WTC11 (cell line): ENCODE results near the gene BLOC1S1. TPM values are rescaled to one million over a fixed set of nuclear protein-coding genes. Genes with fewer than 3 reads are reported as not detected.

Experiments used
- ATAC-seq: fragments of 200-7000 bp; cut with Tn5 transposase; 2 replicates; pipeline ENCODE4 v1.10.0; 2021; ENCODE audit warnings: mild to moderate bottlenecking, moderate library complexity
- CTCF ChIA-PET: fragments of 300-600 bp; sonication (Branson Sonifier 250); formaldehyde crosslinking; loops from one replicate; lab custom pipeline; 2021; ENCODE audit warnings: antibody characterized with exemption; lab: Charles Lee
- POLR2A ChIA-PET: fragments of 350-600 bp; sonication (Branson Sonifier 250); formaldehyde crosslinking; loops from one replicate; lab custom pipeline; 2021; ENCODE audit warnings: antibody characterized with exemption; lab: Charles Lee
- DNase-seq: peaks from one replicate; pipeline ENCODE4 v3.0.0; 2021; ENCODE audit warnings: low spot score
- H3K27ac Mint-ChIP-seq: 2 replicates; pipeline ENCODE4 v1.8.0; 2021; ENCODE audit warnings: mixed read lengths
- H3K27me3 Mint-ChIP-seq: 2 replicates; pipeline ENCODE4 v1.8.0; 2021; ENCODE audit warnings: low read depth, mild to moderate bottlenecking, moderate library complexity, mixed read lengths
- H3K36me3 Mint-ChIP-seq: 2 replicates; pipeline ENCODE4 v1.8.0; 2021; ENCODE audit warnings: mixed read lengths
- H3K4me1 Mint-ChIP-seq: 2 replicates; pipeline ENCODE4 v1.8.0; 2022; ENCODE audit warnings: mixed read lengths
- H3K4me3 Mint-ChIP-seq: 2 replicates; pipeline ENCODE4 v1.8.0; 2021; ENCODE audit warnings: mild to moderate bottlenecking, moderate library complexity, mixed read lengths
- H3K9me3 Mint-ChIP-seq: 2 replicates; pipeline ENCODE4 v1.8.0; 2021; ENCODE audit warnings: mixed read lengths
- CREB1 ChIP-seq: sonication (generic); formaldehyde crosslinking; IDR thresholded peaks from 2 replicates; pipeline ENCODE4 v1.8.0; 2023; ENCODE audit warnings: mild to moderate bottlenecking, missing genetic modification reagents
- E2F4 ChIP-seq: sonication (generic); formaldehyde crosslinking; IDR thresholded peaks from 2 replicates; pipeline ENCODE4 v1.8.1; 2022; ENCODE audit warnings: low read depth, mild to moderate bottlenecking, moderate library complexity, missing genetic modification reagents, borderline replicate concordance
- EMX1 ChIP-seq: fragments of 250-450 bp; sonication (Bioruptor Pico); IDR thresholded peaks from 2 replicates; pipeline ENCODE4 v1.8.0; 2021; ENCODE audit warnings: mild to moderate bottlenecking
- ERG ChIP-seq: fragments of 250-450 bp; sonication (Bioruptor Pico); IDR thresholded peaks from 2 replicates; pipeline ENCODE4 v1.8.0; 2021; ENCODE audit warnings: mild to moderate bottlenecking
- ETV6 ChIP-seq: sonication (generic); formaldehyde crosslinking; IDR thresholded peaks from 2 replicates; pipeline ENCODE4 v1.8.1; 2022; ENCODE audit warnings: mild to moderate bottlenecking, missing genetic modification reagents
- FOXJ3 ChIP-seq: sonication (generic); formaldehyde crosslinking; IDR thresholded peaks from 2 replicates; pipeline ENCODE4 v1.9.0; 2021; ENCODE audit warnings: missing genetic modification reagents, mild to moderate bottlenecking, borderline replicate concordance
- GRHL2 ChIP-seq: fragments of 250-450 bp; sonication (Bioruptor Pico); IDR thresholded peaks from 2 replicates; pipeline ENCODE4 v1.8.0; 2022; ENCODE audit warnings: mild to moderate bottlenecking, moderate library complexity; ENCODE audit not compliant: insufficient replicate concordance, severe bottlenecking
- JUN ChIP-seq: sonication (generic); formaldehyde crosslinking; IDR thresholded peaks from 2 replicates; pipeline ENCODE4 v1.8.0; 2023; ENCODE audit warnings: mild to moderate bottlenecking, missing genetic modification reagents
- MYBL2 ChIP-seq: sonication (generic); formaldehyde crosslinking; IDR thresholded peaks from 2 replicates; pipeline ENCODE4 v1.8.1; 2023; ENCODE audit warnings: mild to moderate bottlenecking, moderate library complexity, missing genetic modification reagents
- NFATC4 ChIP-seq: fragments of 250-450 bp; sonication (Bioruptor Pico); IDR thresholded peaks from 2 replicates; pipeline ENCODE4 v1.9.0; 2021; ENCODE audit warnings: mild to moderate bottlenecking
- NFYB ChIP-seq: sonication (generic); formaldehyde crosslinking; conservative IDR thresholded peaks from 2 replicates; pipeline ENCODE4 v1.8.0; 2022; ENCODE audit warnings: low read depth, missing genetic modification reagents
- PRDM15 ChIP-seq: sonication (generic); formaldehyde crosslinking; IDR thresholded peaks from 2 replicates; pipeline ENCODE4 v1.8.0; 2022; ENCODE audit warnings: missing genetic modification reagents
- RELA ChIP-seq: sonication (generic); formaldehyde crosslinking; IDR thresholded peaks from 2 replicates; pipeline ENCODE4 v1.8.1; 2022; ENCODE audit warnings: missing genetic modification reagents, mild to moderate bottlenecking, borderline replicate concordance
- SP1 ChIP-seq: sonication (generic); formaldehyde crosslinking; conservative IDR thresholded peaks from 2 replicates; pipeline ENCODE4 v1.8.1; 2022; ENCODE audit warnings: missing genetic modification reagents
- STAT6 ChIP-seq: sonication (generic); formaldehyde crosslinking; conservative IDR thresholded peaks from 2 replicates; pipeline ENCODE4 v1.8.1; 2023; ENCODE audit warnings: mild to moderate bottlenecking, low read depth, missing genetic modification reagents, moderate library complexity
- TCF7 ChIP-seq: sonication (generic); formaldehyde crosslinking; IDR thresholded peaks from 2 replicates; pipeline ENCODE4 v1.8.0; 2022; ENCODE audit warnings: mild to moderate bottlenecking, low read depth, missing genetic modification reagents, moderate library complexity
- ZNF219 ChIP-seq: sonication (generic); formaldehyde crosslinking; IDR thresholded peaks from 2 replicates; pipeline ENCODE4 v1.8.0; 2023; ENCODE audit warnings: missing genetic modification reagents, mild to moderate bottlenecking, borderline replicate concordance
- ZNF232 ChIP-seq: sonication (generic); formaldehyde crosslinking; IDR thresholded peaks from 2 replicates; pipeline ENCODE4 v1.8.0; 2022; ENCODE audit warnings: mild to moderate bottlenecking, missing genetic modification reagents
- ZNF317 ChIP-seq: sonication (generic); formaldehyde crosslinking; IDR thresholded peaks from 2 replicates; pipeline ENCODE4 v1.8.1; 2023; ENCODE audit warnings: low read depth, mild to moderate bottlenecking, moderate library complexity, missing genetic modification reagents, borderline replicate concordance
- ZNF416 ChIP-seq: fragments of 250-450 bp; sonication (Bioruptor Pico); IDR thresholded peaks from 2 replicates; pipeline ENCODE4 v1.9.0; 2021; ENCODE audit warnings: mild to moderate bottlenecking, inconsistent platforms
- ZNF423 ChIP-seq: fragments of 250-450 bp; sonication (Bioruptor Pico); IDR thresholded peaks from 2 replicates; pipeline ENCODE4 v2.1.2; 2022; ENCODE audit warnings: mild to moderate bottlenecking, moderate library complexity
- total RNA-seq: library from RNA; stranded (reverse); gene quantifications from 3 replicates; pipeline ENCODE4 v1.2.3, GENCODE V29; 2021

Gene BLOC1S1
- total RNA-seq, 1 experiment from 2014 or later = 81.9 TPM

GRCh38 chr12:55715833-55716581 lies at the start of gene BLOC1S1 (continued):
- TF ChIP-seq PRDM15 = no peak
- TF ChIP-seq NFYB (CRISPR knock-in tag) = no peak
- TF ChIP-seq GRHL2 (CRISPR knock-in tag) = no peak
- TF ChIP-seq ETV6 (CRISPR knock-in tag) = 0 out of 2 replicates have a peak, but pooled peaks have one; percentile 44
- TF ChIP-seq SP1 = peak; percentile 96
- no peak for TF ChIP-seq ZNF423 (CRISPR knock-in tag)
- TF ChIP-seq TCF7 (CRISPR knock-in tag) = no peak
- no peak for TF ChIP-seq RELA (CRISPR knock-in tag)
- no peak for TF ChIP-seq ZNF317 (CRISPR knock-in tag)
- TF ChIP-seq EMX1 (CRISPR knock-in tag) = no peak
- TF ChIP-seq FOXJ3 (CRISPR knock-in tag) = no peak
- TF ChIP-seq STAT6 (CRISPR knock-in tag) = no peak
- no peak for TF ChIP-seq CREB1 (CRISPR knock-in tag)
- peak; percentile 64; the same call in 1 of the 2 replicates for TF ChIP-seq MYBL2
- peak; percentile 47; the same call in 1 of the 2 replicates for TF ChIP-seq E2F4 (CRISPR knock-in tag)
- no peak for TF ChIP-seq ERG
- TF ChIP-seq, all 79 proteins: peak for 18

- no peak for DNase-seq
- TF ChIP-seq FOXJ3 (CRISPR knock-in tag) = no peak
- TF ChIP-seq ZNF416 (CRISPR knock-in tag) = no peak
- no peak for TF ChIP-seq ZNF219 (CRISPR knock-in tag)
- no peak for TF ChIP-seq NFATC4
- TF ChIP-seq JUN (CRISPR knock-in tag) = no peak
- no peak for TF ChIP-seq ZNF232
- TF ChIP-seq, all 79 proteins: peak for 0
- Mint-ChIP-seq H3K27ac (no peak overlapping the region), H3K4me1 (no peaks in the 10 kb centered on the region), H3K9me3 (no peaks in the 10 kb centered on the region), H3K4me3 (no peak overlapping the region), H3K27me3 (no peaks in the 10 kb centered on the region), H3K36me3 (no peaks in the 10 kb centered on the region)
- ChIA-PET POLR2A (no interaction called here), CTCF (interaction anchor here (1.1 to 1.9 kb wide), 5 partner anchors 10 to 71 kb away, joined by 3 to 15 read pairs (median 8); partner anchors contain the start of gene ITGA7)
- no peak for ATAC-seq
Measured at GRCh38 chr12:55666508-55666907, 49.3 kb upstream of the BLOC1S1 start.
